ENCODE results near the gene GBX2.

The GBX2 gene

GRCh38 chr2:236119003-236119402 is 49.2 kb downstream of the GBX2 start:
- no peak for TF ChIP-seq CTCF (conservative IDR thresholded peaks at IDR 0.05; ENCODE audit: low read length)
- H3K4me3 ChIP-seq (ENCODE audit: low read length), result no peak overlapping the region
- DNase-seq (ENCODE audit: low read depth), result no peak

GRCh38 chr2:236117861-236118269 is 50.3 kb downstream of the GBX2 start:
- no peak for TF ChIP-seq CTCF (conservative IDR thresholded peaks at IDR 0.05; ENCODE audit: low read length)
- no peak for DNase-seq (ENCODE audit: low read depth)
- H3K4me3 ChIP-seq (ENCODE audit: low read length), result no peak overlapping the region

- DNase-seq (ENCODE audit: low read depth), result no peak
- TF ChIP-seq CTCF (conservative IDR thresholded peaks at IDR 0.05; ENCODE audit: low read length), result no peak
Observed at GRCh38 chr2:236117401-236117800, 50.8 kb downstream of the GBX2 start.

More at GRCh38 chr2:236117401-236117800, 50.8 kb downstream of the GBX2 start:
- H3K4me3 ChIP-seq (ENCODE audit: low read length), result no peak overlapping the region
